EL (cell line): ENCODE results near the gene SLC15A5.

ENCODE experiments used
- DNase-seq: peaks from one replicate; pipeline ENCODE4 v3.0.0-alpha.2; 2016

SLC15A5 gene

GRCh38 chr12:16258963-16259362, 18.5 kb downstream of the SLC15A5 start:
- no peak for DNase-seq

- DNase-seq: no peak
Observed at GRCh38 chr12:16246264-16246663, 31.2 kb downstream of the SLC15A5 start.

GRCh38 chr12:16245209-16245608, 32.3 kb downstream of the SLC15A5 start:
- DNase-seq: no peak

GRCh38 chr12:16243487-16244412, 33.7 kb downstream of the SLC15A5 start:
- DNase-seq: no peak

- DNase-seq: no peak
Observed at GRCh38 chr12:16241346-16241745, 36.1 kb downstream of the SLC15A5 start.

- no peak for DNase-seq
Observed at GRCh38 chr12:16238661-16239060, 38.8 kb downstream of the SLC15A5 start.

GRCh38 chr12:16229676-16230075, 47.8 kb downstream of the SLC15A5 start:
- DNase-seq: no peak

GRCh38 chr12:16228067-16228466, 49.4 kb downstream of the SLC15A5 start:
- DNase-seq: no peak

GRCh38 chr12:16225692-16226091, 51.8 kb downstream of the SLC15A5 start:
- DNase-seq: no peak

- DNase-seq: no peak
Observed at GRCh38 chr12:16224196-16224595, 53.3 kb downstream of the SLC15A5 start.

GRCh38 chr12:16221776-16222175, 55.7 kb downstream of the SLC15A5 start:
- no peak for DNase-seq

GRCh38 chr12:16220120-16220519, 57.4 kb downstream of the SLC15A5 start:
- no peak for DNase-seq

- no peak for DNase-seq
Observed at GRCh38 chr12:16218934-16219751, 58.3 kb downstream of the SLC15A5 start.

GRCh38 chr12:16218234-16218633, 59.3 kb downstream of the SLC15A5 start:
- no peak for DNase-seq

GRCh38 chr12:16211731-16212130, 65.8 kb downstream of the SLC15A5 start:
- no peak for DNase-seq

GRCh38 chr12:16198884-16199283, 78.6 kb downstream of the SLC15A5 start:
- no peak for DNase-seq

- no peak for DNase-seq
Observed at GRCh38 chr12:16197600-16197999, 79.9 kb downstream of the SLC15A5 start.

GRCh38 chr12:16189849-16190248, 87.6 kb downstream of the SLC15A5 start:
- no peak for DNase-seq

GRCh38 chr12:16187660-16188059, 89.8 kb downstream of the SLC15A5 start:
- DNase-seq: no peak

GRCh38 chr12:16184681-16185080, 92.8 kb downstream of the SLC15A5 start:
- DNase-seq: no peak

GRCh38 chr12:16183541-16183940, 93.9 kb downstream of the SLC15A5 start:
- DNase-seq: no peak

- no peak for DNase-seq
Observed at GRCh38 chr12:16175840-16176239, 101.6 kb downstream of the SLC15A5 start.

- DNase-seq: no peak
Observed at GRCh38 chr12:16174282-16174681, 103.2 kb downstream of the SLC15A5 start.

- no peak for DNase-seq
Observed at GRCh38 chr12:16171348-16171747, 106.1 kb downstream of the SLC15A5 start.
